Activated naive CD8-positive, alpha-beta T cell treated with anti-CD3 and anti-CD28 coated beads, Interleukin-2, amount 50 U/mL, for 24 hours (primary cell): ENCODE results near the gene SLC44A3.
"Not testable (repeated sequence)": the region's sequence is repeated elsewhere in the genome, so short reads cannot be mapped to it uniquely, and the experiment has no call there.

Experiments used
- ATAC-seq: fragments of 150-1000 bp; cut with Tn5 transposase; one replicate; pipeline ENCODE4 v1.10.0; 2021
- DNase-seq: peaks from one replicate; pipeline ENCODE4 v3.0.0; 2021
- H3K27ac Mint-ChIP-seq: one replicate; pipeline ENCODE4 v1.8.0; 2021; ENCODE audit warnings: mild to moderate bottlenecking, mixed read lengths
- H3K27me3 Mint-ChIP-seq: one replicate; pipeline ENCODE4 v1.8.0; 2021; ENCODE audit warnings: mixed read lengths
- H3K36me3 Mint-ChIP-seq: one replicate; pipeline ENCODE4 v1.8.0; 2021; ENCODE audit warnings: low read depth, mixed read lengths
- H3K4me1 Mint-ChIP-seq: one replicate; pipeline ENCODE4 v1.8.0; 2021; ENCODE audit warnings: mixed read lengths
- H3K4me3 Mint-ChIP-seq: one replicate; pipeline ENCODE4 v1.8.0; 2021; ENCODE audit warnings: mild to moderate bottlenecking, moderate library complexity, mixed read lengths
- H3K9me3 Mint-ChIP-seq: one replicate; pipeline ENCODE4 v1.8.0; 2021; ENCODE audit warnings: mixed read lengths

SLC44A3 gene

GRCh38 chr1:94929351-94930217, 109.4 kb downstream of the SLC44A3 start:
- Mint-ChIP-seq H3K9me3 (no peaks in the 10 kb centered on the region), H3K27ac (no peak overlapping the region), H3K4me3 (no peak overlapping the region), H3K4me1 (peaks cover 12% of the 10 kb centered on the region), H3K36me3 (no peaks in the 10 kb centered on the region), H3K27me3 (peaks cover 21% of the 10 kb centered on the region)
- DNase-seq (no peak), ATAC-seq (no peak)

GRCh38 chr1:94931254-94931841, 111.2 kb downstream of the SLC44A3 start:
- Mint-ChIP-seq H3K4me3 (no peak overlapping the region), H3K9me3 (no peaks in the 10 kb centered on the region), H3K27ac (no peak overlapping the region)

GRCh38 chr1:94934551-94934950, 114.4 kb downstream of the SLC44A3 start:
- no peaks in the 10 kb centered on the region for H3K9me3 Mint-ChIP-seq
- no peak overlapping the region for H3K4me3 Mint-ChIP-seq
- DNase-seq (no peak), ATAC-seq (no peak)
- peaks cover 1% of the 10 kb centered on the region for H3K27me3 Mint-ChIP-seq
- no peaks in the 10 kb centered on the region for H3K36me3 Mint-ChIP-seq
- no peaks in the 10 kb centered on the region for H3K4me1 Mint-ChIP-seq
- no peak overlapping the region for H3K27ac Mint-ChIP-seq

More at GRCh38 chr1:94931254-94931841, 111.2 kb downstream of the SLC44A3 start:
- ATAC-seq (no peak), DNase-seq (no peak)
- peaks cover 3% of the 10 kb centered on the region for H3K4me1 Mint-ChIP-seq
- no peaks in the 10 kb centered on the region for H3K36me3 Mint-ChIP-seq
- H3K27me3 Mint-ChIP-seq: peaks cover 8% of the 10 kb centered on the region

- Mint-ChIP-seq H3K9me3 (no peaks in the 10 kb centered on the region), H3K4me1 (no peaks in the 10 kb centered on the region), H3K27me3 (peaks cover 1% of the 10 kb centered on the region), H3K27ac (no peak overlapping the region), H3K4me3 (no peak overlapping the region), H3K36me3 (no peaks in the 10 kb centered on the region)
- DNase-seq (no peak), ATAC-seq (no peak)
Observed at GRCh38 chr1:94935034-94935433, 114.9 kb downstream of the SLC44A3 start.

GRCh38 chr1:94935476-94935875, 115.3 kb downstream of the SLC44A3 start:
- Mint-ChIP-seq H3K9me3 (no peaks in the 10 kb centered on the region), H3K36me3 (no peaks in the 10 kb centered on the region), H3K27ac (no peak overlapping the region), H3K4me3 (no peak overlapping the region), H3K4me1 (no peaks in the 10 kb centered on the region), H3K27me3 (peaks cover 1% of the 10 kb centered on the region)
- no peak for ATAC-seq
- no peak for DNase-seq

- Mint-ChIP-seq H3K27ac (no peak overlapping the region), H3K27me3 (peaks cover 1% of the 10 kb centered on the region), H3K36me3 (no peaks in the 10 kb centered on the region), H3K4me1 (no peaks in the 10 kb centered on the region), H3K4me3 (no peak overlapping the region), H3K9me3 (no peaks in the 10 kb centered on the region)
- ATAC-seq: no peak
- DNase-seq: no peak
Observed at GRCh38 chr1:94936861-94937620, 116.9 kb downstream of the SLC44A3 start.

- no peaks in the 10 kb centered on the region for H3K36me3 Mint-ChIP-seq
- no peak overlapping the region for H3K27ac Mint-ChIP-seq
- DNase-seq (no peak), ATAC-seq (no peak)
- H3K9me3 Mint-ChIP-seq: no peaks in the 10 kb centered on the region
- H3K27me3 Mint-ChIP-seq: peaks cover 1% of the 10 kb centered on the region
- H3K4me1 Mint-ChIP-seq: no peaks in the 10 kb centered on the region
- no peak overlapping the region for H3K4me3 Mint-ChIP-seq
Observed at GRCh38 chr1:94937820-94938219, 117.7 kb downstream of the SLC44A3 start.

- H3K36me3 Mint-ChIP-seq: no peaks in the 10 kb centered on the region
- H3K4me1 Mint-ChIP-seq: no peaks in the 10 kb centered on the region
- no peak overlapping the region for H3K27ac Mint-ChIP-seq
- H3K27me3 Mint-ChIP-seq: peaks cover 5% of the 10 kb centered on the region
- ATAC-seq (no peak), DNase-seq (no peak)
- H3K9me3 Mint-ChIP-seq: no peaks in the 10 kb centered on the region
- H3K4me3 Mint-ChIP-seq: no peak overlapping the region
Observed at GRCh38 chr1:94940738-94941137, 120.6 kb downstream of the SLC44A3 start.

GRCh38 chr1:94941480-94941879, 121.3 kb downstream of the SLC44A3 start:
- not testable (repeated sequence) for H3K9me3 Mint-ChIP-seq, H3K36me3 Mint-ChIP-seq, ATAC-seq, H3K4me1 Mint-ChIP-seq, H3K27ac Mint-ChIP-seq, H3K27me3 Mint-ChIP-seq, H3K4me3 Mint-ChIP-seq, DNase-seq

- no peak overlapping the region for H3K4me3 Mint-ChIP-seq
- H3K27me3 Mint-ChIP-seq: peaks cover 5% of the 10 kb centered on the region
Observed at GRCh38 chr1:94942171-94943128, 122.3 kb downstream of the SLC44A3 start.

More at GRCh38 chr1:94942171-94943128, 122.3 kb downstream of the SLC44A3 start:
- Mint-ChIP-seq H3K36me3 (no peaks in the 10 kb centered on the region), H3K4me1 (no peaks in the 10 kb centered on the region), H3K9me3 (no peaks in the 10 kb centered on the region), H3K27ac (no peak overlapping the region)
- DNase-seq: no peak
- ATAC-seq: no peak
